NCI-H1417 treated with DMSO at 0.1 percent for 48 hours (cell line): ENCODE results near the gene CD53.
"Not testable (repeated sequence)": the region's sequence is repeated elsewhere in the genome, so short reads cannot be mapped to it uniquely, and the experiment has no call there.

Experiments
- DNase-seq: peaks from one replicate; lab custom pipeline; 2025; lab: John Stamatoyannopoulos, UW

The CD53 gene

DNA sequence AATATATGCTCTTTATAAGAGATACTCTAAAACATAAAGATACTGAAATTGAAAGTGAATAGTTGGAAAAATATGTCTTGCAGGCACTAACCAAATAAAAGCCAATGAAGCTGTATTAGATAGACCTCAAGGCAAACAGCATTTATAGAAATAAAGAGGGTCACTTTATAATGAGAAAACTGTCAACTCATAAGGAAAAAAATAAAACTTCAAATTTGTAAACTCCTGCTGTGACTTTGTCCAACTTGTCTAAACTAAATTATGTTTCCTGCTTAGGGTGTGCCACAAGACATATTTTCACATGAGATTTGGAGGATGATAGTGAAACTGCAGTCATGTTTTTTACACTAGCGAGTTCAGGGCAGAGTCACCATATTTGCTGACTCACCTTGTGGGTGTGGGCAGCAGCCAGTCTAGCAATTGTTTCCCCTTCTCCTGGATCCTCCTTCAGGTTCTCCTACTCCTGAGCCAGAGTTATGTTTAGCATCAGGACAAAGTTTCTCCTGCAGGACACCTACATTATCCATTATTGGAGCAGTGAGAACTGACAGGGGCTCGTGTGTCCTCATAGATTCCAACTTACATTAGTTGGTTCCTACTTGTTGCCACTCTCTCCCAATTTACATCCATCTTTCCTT is 43.8 kb downstream of the CD53 start:
- DNase-seq, result no peak

DNA sequence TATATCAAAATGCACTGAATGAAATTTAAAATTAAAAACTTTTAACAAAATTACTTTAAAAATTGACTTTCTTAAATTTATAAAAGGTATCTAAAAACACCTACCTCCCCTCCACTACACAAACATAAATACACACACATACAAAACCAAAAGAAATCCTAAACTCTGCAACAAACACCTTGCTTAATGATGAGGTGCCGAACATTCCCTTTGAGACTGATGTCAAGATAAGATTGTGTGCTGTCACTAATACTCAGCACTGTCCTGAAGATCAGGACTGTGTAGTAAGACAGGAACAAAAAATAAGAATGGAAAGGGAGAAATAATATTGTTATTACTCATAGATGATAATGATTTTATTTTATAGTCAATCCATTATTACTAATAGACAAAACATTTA is 45.1 kb downstream of the CD53 start:
- no peak for DNase-seq

DNA sequence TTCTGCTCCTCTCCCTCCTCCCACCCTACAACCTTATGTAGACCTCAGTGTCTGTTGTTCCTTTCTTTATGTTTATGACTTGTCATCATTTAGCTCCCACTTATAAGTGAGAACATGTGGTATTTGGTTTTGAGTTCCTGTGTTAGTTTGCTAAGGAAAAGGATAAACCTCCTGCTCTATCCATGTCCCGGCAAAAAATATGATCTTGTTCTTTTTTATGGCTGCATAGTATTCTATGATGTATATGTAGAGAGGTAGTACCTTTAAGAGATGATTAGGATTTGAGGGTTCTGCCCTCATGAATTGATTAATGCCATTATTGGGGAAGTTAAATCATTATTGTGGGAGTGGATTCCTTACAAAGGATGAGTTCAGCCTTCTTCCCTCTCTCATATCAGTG is 49.0 kb downstream of the CD53 start:
- DNase-seq, result no peak

DNA sequence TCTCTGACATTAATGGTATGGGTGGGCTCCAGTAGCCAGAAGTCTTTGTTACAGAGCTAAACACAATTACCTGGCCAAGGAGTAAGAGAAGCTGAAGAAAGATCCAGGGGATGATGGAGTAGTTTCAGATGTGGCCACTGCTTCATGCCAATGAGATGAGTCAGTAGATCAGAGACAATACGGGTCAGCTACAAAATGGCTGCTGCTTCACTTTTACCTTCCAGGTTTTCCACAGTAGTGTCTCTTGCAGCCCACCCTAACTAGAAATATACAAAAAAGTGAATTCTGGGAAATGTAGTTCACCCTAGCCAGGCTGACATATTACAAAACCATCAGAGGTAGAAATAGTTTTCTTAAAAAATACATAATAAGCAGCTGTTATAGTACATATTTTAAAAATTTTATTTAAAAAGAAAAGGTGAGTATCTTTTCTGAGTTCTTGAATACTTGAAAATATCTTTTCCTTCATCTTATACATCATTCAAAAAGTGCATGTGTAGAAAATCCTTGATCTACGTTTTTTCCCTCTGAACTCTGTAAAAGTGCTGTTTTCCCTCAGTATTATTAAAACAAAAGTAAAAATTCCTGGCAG is 54.6 kb downstream of the CD53 start:
- no peak for DNase-seq

DNA sequence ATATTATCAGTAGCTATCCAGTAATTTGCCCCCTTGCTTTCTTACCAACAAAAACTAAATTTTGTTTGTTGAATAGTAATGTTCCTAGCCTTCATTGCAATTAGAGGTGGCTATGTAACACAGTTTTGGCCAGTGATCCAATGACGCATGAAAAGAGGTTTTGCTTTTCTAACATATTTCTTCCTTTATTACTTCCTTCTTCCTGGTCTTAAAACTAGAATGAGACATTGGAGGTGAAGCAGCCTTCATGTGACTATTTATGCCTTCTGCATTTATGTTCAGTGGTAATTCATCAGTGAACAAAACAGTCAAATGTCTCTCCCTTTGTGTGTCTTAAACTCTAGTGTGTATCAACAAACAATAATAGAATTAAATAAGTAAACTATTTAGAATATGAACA is 55.2 kb downstream of the CD53 start:
- no peak for DNase-seq

DNA sequence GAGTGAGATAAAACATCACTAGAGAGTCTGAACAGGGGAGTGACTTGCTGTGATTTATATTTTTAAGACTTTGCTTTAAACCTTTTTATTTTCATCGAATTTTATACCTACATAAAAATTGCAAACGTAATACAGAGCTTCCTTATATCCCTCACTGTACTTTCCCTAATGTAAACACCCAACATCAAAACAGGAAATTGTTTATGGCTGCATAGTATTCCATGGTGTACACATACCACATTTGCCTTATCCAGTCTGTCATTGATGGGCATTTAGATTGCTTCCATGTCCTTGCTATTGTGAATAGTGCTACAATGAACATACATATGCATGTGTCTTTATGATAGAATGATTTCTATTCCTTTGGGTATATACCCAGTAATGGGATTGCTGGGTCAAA is 56.0 kb downstream of the CD53 start:
- no peak for DNase-seq

DNA sequence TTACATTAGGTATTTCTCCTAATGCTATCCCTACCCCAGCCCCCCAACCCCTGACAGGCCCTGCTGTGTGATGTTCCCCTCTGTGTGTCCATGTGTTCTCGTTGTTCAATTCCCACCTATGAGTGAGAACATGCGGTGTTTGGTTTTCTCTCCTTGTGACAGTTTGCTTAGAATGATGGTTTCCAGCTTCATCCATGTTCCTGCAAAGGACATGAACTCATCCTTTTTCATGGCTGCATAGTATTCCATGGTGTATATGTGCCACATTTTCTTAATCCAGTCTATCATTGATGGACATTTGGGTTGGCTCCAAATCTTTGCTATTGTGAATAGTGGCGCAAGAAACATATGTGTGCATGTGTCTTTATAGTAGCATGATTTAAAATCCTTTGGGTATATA is 58.1 kb downstream of the CD53 start:
- not testable (repeated sequence) for DNase-seq

DNA sequence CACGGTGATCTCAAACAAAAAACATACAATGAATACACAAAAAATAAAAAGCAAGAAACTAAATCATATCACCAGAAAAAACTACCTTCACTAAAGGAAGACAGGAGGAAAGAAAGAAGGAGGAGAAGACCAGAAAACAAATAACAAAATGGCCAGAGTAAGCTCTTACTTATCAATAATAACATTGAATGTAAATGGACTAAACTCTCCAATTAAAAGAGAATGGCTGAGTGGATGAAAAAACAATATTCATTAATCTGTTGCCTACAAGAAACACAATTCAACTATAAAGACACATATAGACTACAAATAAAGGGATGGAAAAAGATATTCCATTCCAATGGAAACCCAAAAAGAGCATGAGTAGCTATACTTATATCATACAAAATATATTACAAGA is 63.6 kb downstream of the CD53 start:
- DNase-seq, result no peak

DNA sequence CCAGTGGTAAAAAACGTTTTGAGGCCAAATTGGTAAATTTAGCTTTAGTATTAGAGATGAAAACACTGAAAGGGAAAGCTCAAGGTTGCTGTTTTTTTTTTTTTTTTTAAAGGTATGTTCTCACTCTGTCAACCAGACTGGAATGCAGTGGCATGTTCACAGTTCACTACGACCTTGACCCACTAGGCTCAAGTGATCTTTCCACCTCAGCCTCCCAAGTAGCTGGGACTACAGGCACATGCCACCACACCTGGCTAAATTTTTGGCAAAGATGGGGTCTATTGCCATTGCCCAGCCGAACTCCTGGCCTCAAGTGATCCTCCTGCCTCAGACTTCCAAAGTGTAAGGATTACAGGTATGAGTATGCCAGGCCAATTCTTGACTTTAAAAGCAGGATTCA is 71.9 kb downstream of the CD53 start:
- DNase-seq, result no peak

DNA sequence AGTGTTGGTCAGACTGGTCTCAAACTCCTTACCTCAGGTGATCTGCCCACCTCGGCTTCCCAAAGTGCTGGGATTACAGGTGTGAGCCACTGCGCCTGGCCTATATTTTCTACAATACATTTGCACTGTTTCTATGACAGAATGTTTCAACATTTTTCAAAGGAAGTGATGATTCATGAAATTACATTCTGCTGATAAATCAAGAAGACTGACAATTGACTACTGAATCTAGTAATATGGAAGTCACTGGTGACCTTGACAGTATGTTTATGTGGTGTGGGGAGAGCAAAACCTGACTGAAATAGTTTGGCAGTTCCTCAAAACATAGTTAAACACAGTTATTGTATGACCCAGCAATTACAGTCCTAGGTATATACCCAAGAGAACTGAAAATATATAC is 72.7 kb downstream of the CD53 start:
- no peak for DNase-seq

DNA sequence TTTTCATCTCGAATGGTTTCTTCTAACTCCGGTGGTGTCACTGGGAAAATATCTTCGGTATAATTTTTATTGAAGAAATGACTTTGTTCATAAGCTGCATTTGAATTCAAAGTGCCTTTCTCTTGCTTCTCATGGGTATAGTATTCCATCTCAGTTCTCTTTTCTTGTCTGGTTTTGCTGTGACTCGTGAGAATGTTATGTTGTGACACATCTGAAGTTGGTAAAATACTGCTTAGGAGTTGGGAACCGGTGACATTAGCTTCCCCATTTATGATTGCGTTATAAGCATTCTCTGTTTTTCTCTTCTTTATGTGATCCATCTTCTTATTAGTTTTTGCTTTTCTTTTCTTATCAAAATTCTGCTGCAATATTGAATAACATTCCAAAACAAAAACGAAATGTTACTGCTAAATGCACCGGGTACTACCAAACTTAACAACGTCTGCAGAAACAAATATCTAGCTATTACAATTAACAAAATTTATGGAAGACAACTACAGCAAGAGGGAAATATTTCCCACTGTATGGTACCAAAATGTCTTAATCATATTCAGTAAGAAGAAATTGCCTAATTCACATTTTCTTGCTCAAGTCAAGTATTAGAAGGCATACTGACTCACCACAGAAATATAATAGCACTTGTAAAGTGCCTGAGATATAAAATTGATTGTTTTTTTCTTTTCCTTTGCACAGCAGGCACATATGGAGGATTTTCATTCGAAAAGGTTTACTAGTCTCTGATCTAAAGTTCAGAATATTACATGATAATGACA is 75.3 kb downstream of the CD53 start:
- no peak for DNase-seq
